Measurements from ENCODE around the gene RBP2.

- TF ChIP-seq CTCF (conservative IDR thresholded peaks at IDR 0.05) (no peak), EZH2 (IDR thresholded peaks at IDR 0.05; ENCODE audit: low read depth) (no peak)
These were observed 31.9 kb downstream of the RBP2 start for GRCh38 chr3:139444446-139444845.
